Measurements from ENCODE around the gene BCKDHA.
"Not testable (repeated sequence)": the region's sequence is repeated elsewhere in the genome, so short reads cannot be mapped to it uniquely, and the experiment has no call there.

The BCKDHA gene

GRCh38 chr19:41449079-41449864, 51.7 kb downstream of the BCKDHA start:
- peak; percentile 86 for DNase-seq

- DNase-seq, result no peak
Measured at GRCh38 chr19:41449865-41450178, 52.2 kb downstream of the BCKDHA start.

GRCh38 chr19:41452584-41453275, 55.1 kb downstream of the BCKDHA start:
- DNase-seq, result no peak

GRCh38 chr19:41455936-41456335, 58.3 kb downstream of the BCKDHA start:
- DNase-seq, result no peak

GRCh38 chr19:41456342-41456918, 58.8 kb downstream of the BCKDHA start:
- DNase-seq, result no peak

DNA sequence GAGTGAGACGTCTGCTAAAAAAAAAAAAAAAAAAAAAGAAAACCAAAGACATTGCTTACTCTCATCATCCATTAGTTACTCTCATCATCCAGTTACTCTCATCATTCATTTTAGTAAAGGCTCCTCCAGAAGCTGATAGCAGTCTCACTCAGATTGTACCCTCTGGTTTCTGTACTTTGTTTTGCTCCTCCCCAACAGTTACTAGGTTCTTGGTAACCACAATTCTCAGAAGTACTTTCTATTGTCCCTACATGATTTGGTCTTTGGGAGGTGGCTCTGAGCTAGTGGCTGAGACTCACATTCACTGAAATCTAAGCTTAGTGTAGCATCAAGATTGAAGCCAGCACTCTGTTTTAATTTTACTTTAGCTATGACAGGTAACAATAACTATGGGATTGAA, 59.6 kb downstream of the BCKDHA start:
- DNase-seq, result no peak

DNA sequence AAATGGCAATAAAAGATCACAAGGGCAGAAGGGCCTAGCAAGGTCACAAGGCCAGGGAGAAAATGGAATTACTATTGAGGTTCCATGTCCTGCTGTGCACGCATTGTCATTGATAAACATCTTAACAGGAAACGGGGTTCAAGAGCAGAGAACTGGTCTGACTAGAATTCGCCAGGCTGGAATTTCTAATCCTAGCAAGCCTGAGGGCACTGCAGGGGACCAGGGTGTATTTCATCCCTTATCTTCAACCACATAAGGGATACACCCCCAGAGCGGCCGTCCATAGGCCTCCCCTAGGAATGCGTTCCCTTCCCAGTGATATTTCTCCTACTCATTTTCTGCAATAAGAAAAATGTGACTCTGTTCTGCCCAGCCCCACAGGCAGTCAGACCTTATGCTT, 64.9 kb downstream of the BCKDHA start:
- DNase-seq, result no peak

DNA sequence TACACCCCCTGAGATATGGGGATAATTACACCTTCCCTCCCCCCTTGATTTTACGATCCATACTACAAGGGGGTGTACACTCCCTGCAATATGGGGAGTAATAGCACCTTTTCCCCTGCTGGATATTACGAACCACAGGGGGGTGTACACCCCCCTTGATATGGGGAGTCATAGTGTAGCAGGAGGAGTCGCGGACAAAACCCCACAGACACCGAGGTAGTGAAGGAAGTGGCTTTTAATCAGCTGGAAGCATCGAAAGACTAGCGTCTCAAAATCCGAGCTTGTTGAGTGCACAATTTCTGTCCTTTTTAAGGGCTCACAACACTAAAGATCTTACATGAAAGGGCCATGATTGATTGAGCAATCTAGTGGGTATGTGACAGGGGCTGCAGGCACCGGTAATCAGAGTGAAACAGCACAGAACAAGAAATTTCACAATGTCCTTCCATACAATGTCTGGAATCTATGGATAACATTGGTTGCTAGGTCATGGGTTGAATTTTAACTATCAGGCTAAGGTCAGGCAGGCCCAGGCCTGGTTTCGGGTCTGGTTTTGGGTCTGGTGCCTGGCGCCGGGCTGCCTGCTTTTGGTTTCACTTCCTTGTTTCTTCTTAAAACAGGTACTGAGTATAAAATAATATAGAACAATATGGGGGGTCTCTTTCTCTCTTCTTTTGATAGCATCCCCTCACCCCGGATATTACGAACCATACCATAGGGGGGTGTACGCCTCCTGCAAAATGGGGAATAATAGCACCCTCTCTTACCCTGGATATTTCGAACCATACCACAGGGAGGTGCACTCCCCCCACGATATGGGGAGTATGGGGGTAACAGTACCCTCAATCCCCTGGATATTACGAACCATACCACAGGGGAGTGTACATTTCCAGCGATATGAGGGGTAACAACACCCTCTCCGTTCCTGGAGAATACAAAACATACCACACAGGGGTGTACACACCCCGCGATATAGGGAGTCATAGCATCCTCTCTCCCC, 65.9 kb downstream of the BCKDHA start:
- DNase-seq, result not testable (repeated sequence)
